ENCODE measurements around the gene DENND4C.

The DENND4C gene

DNA sequence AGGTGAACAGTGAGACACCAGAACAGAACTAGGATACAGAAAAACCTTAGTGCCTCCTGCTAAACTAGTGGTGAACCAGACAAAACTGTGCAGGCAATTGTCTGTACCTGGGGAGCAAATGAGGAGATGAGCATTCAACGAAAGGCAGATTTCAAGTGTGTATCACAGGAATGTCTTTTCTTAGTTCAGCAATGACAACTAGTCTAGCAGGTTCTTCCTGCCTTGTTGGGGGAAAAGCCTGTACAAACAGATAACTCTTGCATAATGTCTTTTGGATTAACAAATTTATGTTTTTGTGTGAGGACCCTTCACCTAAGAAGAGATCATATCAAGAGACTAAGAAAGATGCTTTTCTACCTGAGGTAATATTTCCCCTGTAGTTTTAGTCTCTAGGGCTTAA is 21.8 kb upstream of the DENND4C start:
- TF ChIP-seq POLR2AphosphoS5 (IDR thresholded peaks at IDR 0.05; ENCODE audit: low read depth, low read length) (no peak), SIN3A (IDR thresholded peaks at IDR 0.05; ENCODE audit: borderline replicate concordance, insufficient read depth, low read length) (no peak), TAF1 (IDR thresholded peaks at IDR 0.05; ENCODE audit: borderline replicate concordance, insufficient read depth, low read length) (no peak), FOXP2 (optimal IDR thresholded peaks at IDR 0.05; ENCODE audit: borderline replicate concordance, extremely low read depth, extremely low read length, insufficient read depth) (no peak)
- TF ChIP-seq, protein P1, sequence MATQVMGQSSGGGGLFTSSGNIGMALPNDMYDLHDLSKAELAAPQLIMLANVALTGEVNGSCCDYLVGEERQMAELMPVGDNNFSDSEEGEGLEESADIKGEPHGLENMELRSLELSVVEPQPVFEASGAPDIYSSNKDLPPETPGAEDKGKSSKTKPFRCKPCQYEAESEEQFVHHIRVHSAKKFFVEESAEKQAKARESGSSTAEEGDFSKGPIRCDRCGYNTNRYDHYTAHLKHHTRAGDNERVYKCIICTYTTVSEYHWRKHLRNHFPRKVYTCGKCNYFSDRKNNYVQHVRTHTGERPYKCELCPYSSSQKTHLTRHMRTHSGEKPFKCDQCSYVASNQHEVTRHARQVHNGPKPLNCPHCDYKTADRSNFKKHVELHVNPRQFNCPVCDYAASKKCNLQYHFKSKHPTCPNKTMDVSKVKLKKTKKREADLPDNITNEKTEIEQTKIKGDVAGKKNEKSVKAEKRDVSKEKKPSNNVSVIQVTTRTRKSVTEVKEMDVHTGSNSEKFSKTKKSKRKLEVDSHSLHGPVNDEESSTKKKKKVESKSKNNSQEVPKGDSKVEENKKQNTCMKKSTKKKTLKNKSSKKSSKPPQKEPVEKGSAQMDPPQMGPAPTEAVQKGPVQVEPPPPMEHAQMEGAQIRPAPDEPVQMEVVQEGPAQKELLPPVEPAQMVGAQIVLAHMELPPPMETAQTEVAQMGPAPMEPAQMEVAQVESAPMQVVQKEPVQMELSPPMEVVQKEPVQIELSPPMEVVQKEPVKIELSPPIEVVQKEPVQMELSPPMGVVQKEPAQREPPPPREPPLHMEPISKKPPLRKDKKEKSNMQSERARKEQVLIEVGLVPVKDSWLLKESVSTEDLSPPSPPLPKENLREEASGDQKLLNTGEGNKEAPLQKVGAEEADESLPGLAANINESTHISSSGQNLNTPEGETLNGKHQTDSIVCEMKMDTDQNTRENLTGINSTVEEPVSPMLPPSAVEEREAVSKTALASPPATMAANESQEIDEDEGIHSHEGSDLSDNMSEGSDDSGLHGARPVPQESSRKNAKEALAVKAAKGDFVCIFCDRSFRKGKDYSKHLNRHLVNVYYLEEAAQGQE (IDR thresholded peaks at IDR 0.05; ENCODE audit: insufficient read depth in 1 of 2, low read depth in 2 of 2, low read length in 2 of 2), result no peak

DNA sequence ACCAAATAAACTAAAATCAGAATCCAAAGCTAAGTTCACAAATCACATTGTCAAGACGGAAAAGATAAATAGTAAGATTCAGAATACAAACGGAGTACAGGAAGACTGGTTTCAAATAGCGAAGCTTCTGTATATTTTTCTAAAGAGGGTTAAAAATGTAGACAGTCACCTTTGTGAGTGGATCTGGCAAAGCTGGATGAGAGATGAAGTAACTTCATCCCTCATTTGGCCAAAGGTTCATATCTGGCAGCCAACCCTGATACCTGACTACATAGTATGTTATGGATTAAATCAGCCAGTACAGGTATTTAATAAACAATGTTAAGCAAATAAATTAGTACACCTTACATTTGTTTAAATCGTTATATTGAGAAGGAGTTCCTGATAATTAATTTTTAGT is 21.3 kb upstream of the DENND4C start:
- TF ChIP-seq SIN3A (IDR thresholded peaks at IDR 0.05; ENCODE audit: borderline replicate concordance, insufficient read depth, low read length) (no peak), POLR2AphosphoS5 (IDR thresholded peaks at IDR 0.05; ENCODE audit: low read depth, low read length) (no peak), FOXP2 (optimal IDR thresholded peaks at IDR 0.05; ENCODE audit: borderline replicate concordance, extremely low read depth, extremely low read length, insufficient read depth) (no peak), TAF1 (IDR thresholded peaks at IDR 0.05; ENCODE audit: borderline replicate concordance, insufficient read depth, low read length) (no peak)
- TF ChIP-seq, protein P1 (IDR thresholded peaks at IDR 0.05; ENCODE audit: insufficient read depth in 1 of 2, low read depth in 2 of 2, low read length in 2 of 2), result no peak

DNA sequence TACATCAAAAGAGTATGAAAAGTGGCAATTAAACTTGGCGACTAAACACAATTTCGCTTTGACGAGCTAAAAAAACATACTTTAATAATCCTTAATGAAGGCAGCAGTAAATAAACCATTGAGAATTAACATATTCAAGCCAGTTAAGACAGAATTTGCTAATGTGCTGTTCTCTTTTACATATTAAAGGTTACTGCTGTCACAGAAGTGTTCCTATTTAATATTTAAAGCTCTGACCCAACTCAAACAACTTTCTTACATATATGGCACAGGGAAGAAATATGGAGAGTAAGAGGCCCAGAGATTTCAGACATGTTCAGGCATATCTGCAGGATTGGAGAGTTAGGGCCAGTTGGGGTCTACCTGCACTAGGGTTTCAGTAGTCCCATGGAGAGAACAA is 16.7 kb upstream of the DENND4C start:
- TF ChIP-seq FOXP2 (optimal IDR thresholded peaks at IDR 0.05; ENCODE audit: borderline replicate concordance, extremely low read depth, extremely low read length, insufficient read depth), result no peak
- TF ChIP-seq POLR2AphosphoS5 (IDR thresholded peaks at IDR 0.05; ENCODE audit: low read depth, low read length), result no peak
- TF ChIP-seq, protein P1 (IDR thresholded peaks at IDR 0.05; ENCODE audit: insufficient read depth in 1 of 2, low read depth in 2 of 2, low read length in 2 of 2), result no peak
- TF ChIP-seq TAF1 (IDR thresholded peaks at IDR 0.05; ENCODE audit: borderline replicate concordance, insufficient read depth, low read length), result no peak
- no peak for TF ChIP-seq SIN3A (IDR thresholded peaks at IDR 0.05; ENCODE audit: borderline replicate concordance, insufficient read depth, low read length)

DNA sequence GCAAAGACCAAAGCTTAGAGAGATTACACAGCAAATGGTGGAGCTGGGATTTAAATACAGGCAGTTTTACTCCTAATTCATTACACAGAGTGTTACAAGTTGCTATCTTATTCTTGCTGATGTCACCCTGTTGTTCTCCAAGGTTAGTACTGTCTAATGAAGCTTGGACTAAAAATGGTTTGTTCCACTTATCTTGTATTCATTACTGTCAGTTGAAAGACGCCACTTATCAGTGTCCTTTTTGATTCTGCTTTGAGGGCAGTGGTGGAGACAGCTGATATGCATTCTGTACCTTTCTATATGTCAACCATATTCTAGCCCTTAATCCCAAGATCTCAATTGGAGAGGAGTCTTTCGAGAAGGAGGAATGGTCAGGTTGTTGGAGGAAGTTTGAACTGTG is 14.0 kb upstream of the DENND4C start:
- TF ChIP-seq POLR2AphosphoS5 (IDR thresholded peaks at IDR 0.05; ENCODE audit: low read depth, low read length) (no peak), SIN3A (IDR thresholded peaks at IDR 0.05; ENCODE audit: borderline replicate concordance, insufficient read depth, low read length) (no peak), TAF1 (IDR thresholded peaks at IDR 0.05; ENCODE audit: borderline replicate concordance, insufficient read depth, low read length) (no peak), FOXP2 (optimal IDR thresholded peaks at IDR 0.05; ENCODE audit: borderline replicate concordance, extremely low read depth, extremely low read length, insufficient read depth) (no peak)
- TF ChIP-seq, protein P1 (IDR thresholded peaks at IDR 0.05; ENCODE audit: insufficient read depth in 1 of 2, low read depth in 2 of 2, low read length in 2 of 2), result no peak

DNA sequence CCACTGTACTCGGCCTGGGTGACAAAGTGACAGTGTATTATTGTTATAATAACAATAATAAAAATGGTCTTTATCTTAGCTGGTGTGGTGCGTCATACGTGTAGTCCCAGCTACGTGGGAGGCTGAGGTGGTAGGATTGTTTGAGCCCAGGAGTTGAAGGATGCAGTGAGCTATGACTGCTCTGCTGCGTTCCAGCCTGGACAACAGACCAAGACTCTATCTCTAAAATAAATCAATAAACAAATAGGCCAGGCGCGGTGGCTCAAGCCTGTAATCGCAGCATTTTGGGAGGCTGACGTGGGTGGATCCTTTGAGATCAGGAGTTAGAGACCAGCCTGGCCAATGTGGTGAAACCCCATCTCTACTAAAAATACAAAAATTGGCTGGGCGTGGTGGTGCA is 9.2 kb upstream of the DENND4C start:
- TF ChIP-seq FOXP2 (optimal IDR thresholded peaks at IDR 0.05; ENCODE audit: borderline replicate concordance, extremely low read depth, extremely low read length, insufficient read depth) (no peak), SIN3A (IDR thresholded peaks at IDR 0.05; ENCODE audit: borderline replicate concordance, insufficient read depth, low read length) (no peak), TAF1 (IDR thresholded peaks at IDR 0.05; ENCODE audit: borderline replicate concordance, insufficient read depth, low read length) (no peak), POLR2AphosphoS5 (IDR thresholded peaks at IDR 0.05; ENCODE audit: low read depth, low read length) (no peak)
- TF ChIP-seq, protein P1 (IDR thresholded peaks at IDR 0.05; ENCODE audit: insufficient read depth in 1 of 2, low read depth in 2 of 2, low read length in 2 of 2), result no peak

Measured in PFSK-1 (cell line).